Measurements from ENCODE around the gene HECTD4. TPM values are rescaled to one million over a fixed set of nuclear protein-coding genes. Genes with fewer than 3 reads are reported as not detected.

HECTD4 gene
- total RNA-seq, 2 donors from 2014 or later: 23.3 to 45.2 TPM

DNA sequence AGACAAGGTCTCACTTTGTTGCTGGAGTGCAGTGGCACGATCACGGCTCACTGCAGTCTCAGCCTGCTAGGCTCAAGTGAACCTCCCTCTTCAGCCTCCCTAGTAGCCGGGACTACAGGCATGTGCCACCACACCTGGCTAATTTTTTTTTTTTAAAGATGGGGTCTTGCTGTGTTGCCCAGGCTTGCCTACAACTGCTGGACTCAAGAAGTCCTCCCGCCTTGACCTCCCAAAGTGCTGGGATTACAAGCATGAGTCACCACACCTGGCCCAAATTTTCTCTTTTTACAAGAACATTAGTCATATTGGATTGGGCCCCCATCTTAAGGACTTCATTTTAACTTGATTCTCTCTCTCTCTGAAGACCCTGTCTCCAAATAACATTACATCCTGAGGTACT lies 7.0 kb upstream of the HECTD4 start:
- H3K27me3 ChIP-seq: no peaks in the 10 kb centered on the region
- TF ChIP-seq POLR2A (IDR thresholded peaks at IDR 0.05): no peak
- TF ChIP-seq, protein P1, sequence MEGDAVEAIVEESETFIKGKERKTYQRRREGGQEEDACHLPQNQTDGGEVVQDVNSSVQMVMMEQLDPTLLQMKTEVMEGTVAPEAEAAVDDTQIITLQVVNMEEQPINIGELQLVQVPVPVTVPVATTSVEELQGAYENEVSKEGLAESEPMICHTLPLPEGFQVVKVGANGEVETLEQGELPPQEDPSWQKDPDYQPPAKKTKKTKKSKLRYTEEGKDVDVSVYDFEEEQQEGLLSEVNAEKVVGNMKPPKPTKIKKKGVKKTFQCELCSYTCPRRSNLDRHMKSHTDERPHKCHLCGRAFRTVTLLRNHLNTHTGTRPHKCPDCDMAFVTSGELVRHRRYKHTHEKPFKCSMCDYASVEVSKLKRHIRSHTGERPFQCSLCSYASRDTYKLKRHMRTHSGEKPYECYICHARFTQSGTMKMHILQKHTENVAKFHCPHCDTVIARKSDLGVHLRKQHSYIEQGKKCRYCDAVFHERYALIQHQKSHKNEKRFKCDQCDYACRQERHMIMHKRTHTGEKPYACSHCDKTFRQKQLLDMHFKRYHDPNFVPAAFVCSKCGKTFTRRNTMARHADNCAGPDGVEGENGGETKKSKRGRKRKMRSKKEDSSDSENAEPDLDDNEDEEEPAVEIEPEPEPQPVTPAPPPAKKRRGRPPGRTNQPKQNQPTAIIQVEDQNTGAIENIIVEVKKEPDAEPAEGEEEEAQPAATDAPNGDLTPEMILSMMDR (IDR thresholded peaks at IDR 0.05): no peak
- no peak overlapping the region for H3K27ac ChIP-seq
- no peaks in the 10 kb centered on the region for H3K36me3 ChIP-seq (replicated peaks in 1 of 2; ENCODE audit: insufficient read depth in 1 of 2, low read depth in 2 of 2)
- intact Hi-C loops (cut with DNase I): loop anchor here (10.0 kb wide), 1 partner anchor 194 kb away; no protein-coding TSS in a partner anchor
- WGBS, 2 donors: 65 to 79% methylated on average over 4 of the region's 4 CpGs
- H3K4me3 ChIP-seq: no peak overlapping the region
- ATAC-seq (no peak), DNase-seq (no peak)
- H3K4me1 ChIP-seq: peaks cover 5% of the 10 kb centered on the region
- no peaks in the 10 kb centered on the region for H3K9me3 ChIP-seq

DNA sequence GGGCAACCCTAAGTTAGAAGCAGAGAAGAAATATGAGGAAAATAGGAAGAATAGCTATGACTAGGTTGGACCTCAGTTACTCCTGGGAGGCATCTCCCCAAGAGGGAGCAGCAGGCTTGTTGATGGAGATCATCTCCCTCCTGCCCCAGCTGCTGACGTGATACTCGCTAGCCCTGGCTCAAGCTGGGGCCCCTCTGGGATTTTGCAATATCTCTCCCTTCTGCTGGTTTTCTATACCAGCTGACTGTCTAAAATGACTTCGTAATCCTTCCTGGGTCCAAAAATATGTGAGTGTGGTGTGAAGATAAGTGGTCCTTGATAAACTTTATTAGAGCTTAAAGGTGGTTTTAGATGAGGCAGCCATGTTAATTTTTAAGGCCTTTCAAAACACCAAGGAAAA lies 4.5 kb upstream of the HECTD4 start:
- Histone ChIP-seq H3K4me3 (no peak overlapping the region), H3K27me3 (no peaks in the 10 kb centered on the region), H3K27ac (no peak overlapping the region), H3K9me3 (no peaks in the 10 kb centered on the region), H3K36me3 (replicated peaks in 1 of 2; ENCODE audit: insufficient read depth in 1 of 2, low read depth in 2 of 2) (no peaks in the 10 kb centered on the region), H3K4me1 (peaks cover 10% of the 10 kb centered on the region)
- TF ChIP-seq POLR2A (IDR thresholded peaks at IDR 0.05): no peak
- TF ChIP-seq, protein P1 (IDR thresholded peaks at IDR 0.05): no peak
- ATAC-seq: no peak
- DNase-seq: peak in 1 of 4 donors; percentile 16
- intact Hi-C loops (cut with DNase I): loop anchor here (10.0 kb wide), 1 partner anchor 192 kb away; no protein-coding TSS in a partner anchor
- 58 to 62% methylated on average over 3 of the region's 3 CpGs for WGBS, 2 donors

DNA sequence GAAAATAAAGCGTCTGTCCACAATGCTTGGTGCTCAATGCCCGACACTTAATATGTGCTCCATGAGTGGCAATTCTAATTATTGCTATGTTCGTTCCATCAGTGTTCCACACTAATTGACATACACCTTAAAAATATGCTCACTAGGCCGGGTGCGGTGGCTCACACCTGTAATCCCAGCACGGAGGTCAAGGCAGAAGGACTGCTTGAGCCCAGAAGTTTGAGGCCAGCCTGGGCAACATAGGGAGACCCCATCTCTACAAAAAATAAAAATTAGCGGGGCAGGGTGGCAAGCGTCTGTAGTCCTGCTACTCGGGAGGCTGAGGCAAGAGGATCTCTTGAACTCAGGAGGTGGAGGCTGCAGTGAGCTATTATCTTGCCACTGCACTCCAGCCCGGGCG lies 635 bp upstream of the HECTD4 start:
- Histone ChIP-seq H3K36me3 (replicated peaks in 1 of 2; ENCODE audit: insufficient read depth in 1 of 2, low read depth in 2 of 2) (no peaks in the 10 kb centered on the region), H3K4me3 (peak overlapping the region in 1 of 2 donors; percentile 88), H3K27ac (peak overlapping the region; percentile 72 to 88 (median 83)), H3K27me3 (no peaks in the 10 kb centered on the region), H3K4me1 (peaks cover 24% of the 10 kb centered on the region), H3K9me3 (no peaks in the 10 kb centered on the region)
- TF ChIP-seq, protein P1 (IDR thresholded peaks at IDR 0.05): no peak
- no peak for TF ChIP-seq POLR2A (IDR thresholded peaks at IDR 0.05)
- no peak for ATAC-seq
- intact Hi-C loops (cut with DNase I): loop anchor here (10.0 kb wide), 1 partner anchor 188 kb away; no protein-coding TSS in a partner anchor
- no peak for DNase-seq
- 87 to 90% methylated on average over 11 of the region's 11 CpGs for WGBS, 2 donors

DNA sequence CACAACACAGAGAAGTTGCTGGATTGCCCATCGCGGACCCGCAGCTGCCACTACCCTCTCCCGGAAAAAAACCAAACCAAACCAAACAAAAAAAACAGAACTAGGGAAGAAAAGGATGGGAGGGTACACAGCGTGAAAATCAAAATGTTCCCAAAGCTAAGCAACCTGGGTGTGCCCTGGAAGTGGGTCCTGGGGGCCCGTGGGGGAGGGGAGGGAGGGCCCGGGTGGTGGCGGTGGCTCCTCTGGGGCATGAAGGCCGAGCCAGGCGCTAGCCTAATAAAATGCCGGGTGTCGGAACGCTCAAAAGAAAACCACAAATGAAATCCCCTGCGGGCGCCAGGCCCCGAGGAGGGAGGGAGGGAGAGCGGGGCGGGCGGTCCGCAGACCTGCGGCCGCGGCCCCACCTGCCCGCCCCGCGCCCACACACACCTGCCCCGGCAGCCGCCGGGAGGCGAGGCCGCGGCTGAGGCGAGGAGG lies 787 bp downstream of the HECTD4 start:
- Histone ChIP-seq H3K4me1 (peaks cover 20% of the 10 kb centered on the region), H3K36me3 (replicated peaks in 1 of 2; ENCODE audit: insufficient read depth in 1 of 2, low read depth in 2 of 2) (no peaks in the 10 kb centered on the region), H3K27me3 (no peaks in the 10 kb centered on the region), H3K4me3 (peak overlapping the region; percentile 17 to 88), H3K9me3 (no peaks in the 10 kb centered on the region), H3K27ac (peak overlapping the region; percentile 72 to 88 (median 83))
- intact Hi-C loops (cut with DNase I): loop anchor here (10.0 kb wide), 1 partner anchor 187 kb away; no protein-coding TSS in a partner anchor
- TF ChIP-seq POLR2A (IDR thresholded peaks at IDR 0.05): no peak
- TF ChIP-seq, protein P1 (IDR thresholded peaks at IDR 0.05): no peak
- ATAC-seq (peak; percentile 51), DNase-seq (peak; percentile 12 to 29 (median 18))
- 1 to 2% methylated on average over 12 to 19 of the region's 33 CpGs for WGBS, 2 donors

All from body of pancreas (tissue), 4 donors.